NCI-H1694 (cell line): ENCODE results near the gene LOXL4.

Experiments used
- DNase-seq: peaks from one replicate; lab custom pipeline; 2025; lab: John Stamatoyannopoulos, UW

Gene LOXL4

GRCh38 chr10:98294270-98294627, 26.3 kb upstream of the LOXL4 start:
- DNase-seq, result no peak

GRCh38 chr10:98293550-98294269, 25.7 kb upstream of the LOXL4 start:
- DNase-seq, result peak; percentile 54

DNA sequence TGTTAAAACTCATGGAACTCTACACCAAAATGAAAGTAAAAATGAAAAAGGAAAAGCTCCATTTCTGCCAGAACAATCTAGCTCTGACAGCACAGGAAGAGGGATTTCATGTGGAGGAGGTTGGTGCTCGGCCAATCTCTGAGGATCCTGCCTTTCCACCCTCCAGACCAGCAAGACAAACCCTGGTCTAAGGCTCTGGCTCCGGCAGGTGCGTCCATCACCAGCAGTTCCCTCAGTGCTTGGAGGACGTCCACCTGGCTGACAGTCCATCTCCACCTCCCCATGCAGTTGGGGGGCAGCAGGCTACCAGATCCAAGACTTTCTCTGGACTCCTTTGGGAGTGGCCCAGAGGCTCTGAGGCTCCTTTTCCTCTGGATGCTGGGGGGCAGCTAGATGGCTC, 25.0 kb upstream of the LOXL4 start:
- no peak for DNase-seq

DNA sequence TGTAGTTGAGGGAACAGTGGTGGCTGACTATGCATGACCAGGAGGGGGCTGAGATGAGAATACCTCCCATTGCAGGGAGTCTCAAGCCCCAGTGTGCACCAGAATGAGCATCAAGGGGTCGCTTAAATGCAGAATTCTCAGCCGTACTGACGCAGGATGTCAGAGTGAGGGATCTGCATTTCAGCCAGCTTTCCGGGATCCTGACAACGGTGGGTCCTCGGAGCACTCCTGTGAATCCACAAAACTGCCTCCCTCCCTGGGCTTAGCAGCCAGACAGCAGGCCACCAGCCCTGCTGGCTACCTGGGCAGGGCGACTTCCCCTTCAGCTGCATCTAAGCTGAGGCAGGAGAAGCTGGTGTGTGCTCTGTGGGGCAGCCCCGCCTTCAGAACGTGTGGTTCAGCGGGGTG, 21.8 kb upstream of the LOXL4 start:
- no peak for DNase-seq

DNA sequence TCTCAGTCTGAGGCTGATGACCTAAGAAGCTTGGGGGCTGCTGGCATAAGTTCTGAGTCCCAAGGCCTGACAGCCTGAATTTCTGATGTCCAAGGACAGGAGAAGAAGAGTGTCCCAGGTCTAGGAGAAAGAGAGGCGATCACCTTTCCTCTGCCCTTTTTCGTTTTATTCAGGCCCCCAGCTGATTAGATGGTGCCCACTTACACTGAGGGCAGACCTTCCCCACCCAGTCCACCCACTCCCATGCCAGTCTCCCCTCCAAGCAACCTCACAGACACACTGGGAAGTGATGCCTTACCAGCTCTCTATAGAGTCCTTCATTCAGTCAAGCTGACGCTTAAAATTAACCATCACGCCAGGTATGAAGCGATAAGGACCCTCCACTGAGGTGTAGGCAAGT, 19.3 kb upstream of the LOXL4 start:
- no peak for DNase-seq

DNA sequence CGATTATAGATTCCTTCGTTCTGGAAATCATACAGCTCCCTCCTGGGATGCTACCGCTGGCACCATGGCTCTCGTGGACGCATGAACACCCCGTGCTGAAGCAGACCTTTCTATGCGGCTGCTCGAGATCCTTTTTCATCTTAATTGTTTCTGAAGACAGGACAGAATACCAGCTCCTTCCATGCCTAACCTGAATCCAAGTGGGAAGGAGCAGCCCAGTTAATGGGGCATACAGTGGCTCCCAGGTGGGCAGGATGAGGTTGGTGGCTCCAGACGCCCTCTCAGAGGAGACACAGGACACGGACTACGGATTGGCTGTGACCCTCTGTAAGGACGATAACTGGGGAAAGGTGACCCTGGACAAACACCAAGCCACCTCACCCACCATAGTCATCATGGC, 18.4 kb upstream of the LOXL4 start:
- DNase-seq, result no peak

DNA sequence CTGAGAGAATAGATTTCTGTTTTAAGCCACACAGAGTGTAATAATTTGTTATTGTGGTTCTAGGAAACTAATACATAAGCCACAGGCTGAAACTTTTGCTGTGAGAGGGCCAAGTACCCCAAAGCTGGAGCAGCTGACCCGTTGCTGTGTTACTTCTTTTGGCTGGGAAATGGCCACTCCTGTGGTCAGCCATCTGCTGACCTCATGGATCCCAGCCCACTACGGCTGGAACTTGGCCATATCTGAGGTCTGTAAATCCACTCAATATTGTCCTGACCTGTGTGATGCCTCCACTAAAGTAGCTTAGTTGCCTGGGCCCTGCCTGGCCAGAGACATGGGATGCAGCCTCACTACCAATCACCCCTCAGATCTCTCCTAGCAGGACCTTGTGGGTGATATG, 17.4 kb upstream of the LOXL4 start:
- DNase-seq, result no peak

DNA sequence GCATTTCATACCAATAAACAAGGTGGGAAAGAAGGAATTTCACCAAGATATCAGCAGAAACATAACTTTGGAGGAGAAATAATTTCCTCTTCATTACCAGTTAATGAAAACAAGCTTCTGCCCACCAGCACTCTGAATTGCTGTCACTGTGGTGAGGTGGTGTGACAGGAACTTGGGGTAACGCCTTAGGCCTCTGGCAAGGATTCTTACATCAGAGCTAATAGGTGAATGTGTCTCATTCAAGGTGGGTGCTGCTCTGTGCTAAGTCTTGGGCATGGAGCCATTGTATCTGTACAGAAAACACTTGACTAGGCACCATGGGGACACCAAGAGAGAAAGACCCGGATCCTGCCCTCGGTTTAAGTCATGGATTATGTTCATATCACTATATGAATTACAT, 8.3 kb upstream of the LOXL4 start:
- DNase-seq, result no peak

- no peak for DNase-seq
Measured at GRCh38 chr10:98274562-98274961, 6.6 kb upstream of the LOXL4 start.

- no peak for DNase-seq
Measured at GRCh38 chr10:98273057-98273850, 5.3 kb upstream of the LOXL4 start.

DNA sequence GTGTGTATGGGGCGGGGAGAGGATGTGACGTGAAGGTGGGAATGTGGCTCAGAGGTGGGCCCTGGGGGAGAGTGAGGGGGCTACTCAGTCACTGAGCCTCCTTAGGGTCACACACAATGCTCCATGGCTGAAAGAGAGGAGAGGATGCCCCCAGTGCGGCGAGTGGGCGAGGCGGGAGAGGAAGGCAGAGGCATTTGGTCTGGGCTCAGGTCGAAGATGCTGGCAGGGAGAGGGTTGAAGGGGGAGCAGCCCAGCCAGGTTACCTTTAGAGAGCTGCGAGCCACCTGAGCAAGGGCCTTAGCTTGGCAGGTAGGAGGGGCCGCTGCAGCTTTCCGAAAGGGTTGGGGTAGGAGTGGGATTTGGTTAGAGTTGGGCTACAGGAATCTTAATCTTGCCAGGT, 4.7 kb upstream of the LOXL4 start:
- DNase-seq, result no peak

DNA sequence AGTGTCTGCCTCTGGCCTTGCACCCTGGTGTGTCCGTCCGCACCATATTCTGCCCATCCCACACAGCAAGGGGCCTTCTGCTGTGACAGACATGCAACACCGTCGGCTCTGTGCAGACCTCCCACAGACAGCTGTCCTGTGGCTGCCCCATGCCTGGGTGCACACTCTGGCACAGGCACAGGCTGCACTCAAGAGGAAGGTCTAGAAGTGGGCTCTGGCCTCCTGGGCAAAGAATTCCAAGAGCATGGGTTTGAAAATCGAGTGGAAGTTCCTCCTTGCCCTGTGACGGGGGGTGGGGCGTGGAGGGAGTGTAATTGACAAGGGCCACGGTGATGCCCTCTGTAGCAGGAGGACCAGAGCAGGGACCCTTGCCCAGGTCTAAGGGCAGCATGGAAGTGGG, 4.3 kb upstream of the LOXL4 start:
- no peak for DNase-seq

DNA sequence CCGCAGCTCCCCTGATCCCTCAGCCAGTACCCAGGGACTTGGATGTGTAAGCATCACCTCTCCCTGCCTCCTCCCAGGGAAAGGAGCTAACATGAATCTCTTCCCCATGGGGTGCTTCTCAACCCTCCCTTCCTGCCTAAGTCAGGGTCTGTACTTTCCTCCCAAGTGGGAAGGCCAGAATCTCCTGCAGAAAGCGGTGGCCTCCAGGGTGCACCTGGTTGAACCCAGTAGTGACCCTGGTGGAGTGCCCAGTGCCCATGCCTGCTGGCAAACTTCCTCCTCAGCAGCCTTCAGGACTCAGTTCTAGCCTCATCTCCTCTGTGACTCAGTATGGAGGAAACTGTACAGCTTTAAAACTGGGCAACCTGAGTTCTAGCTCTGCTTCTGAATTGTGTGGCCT, 2.8 kb upstream of the LOXL4 start:
- no peak for DNase-seq

DNA sequence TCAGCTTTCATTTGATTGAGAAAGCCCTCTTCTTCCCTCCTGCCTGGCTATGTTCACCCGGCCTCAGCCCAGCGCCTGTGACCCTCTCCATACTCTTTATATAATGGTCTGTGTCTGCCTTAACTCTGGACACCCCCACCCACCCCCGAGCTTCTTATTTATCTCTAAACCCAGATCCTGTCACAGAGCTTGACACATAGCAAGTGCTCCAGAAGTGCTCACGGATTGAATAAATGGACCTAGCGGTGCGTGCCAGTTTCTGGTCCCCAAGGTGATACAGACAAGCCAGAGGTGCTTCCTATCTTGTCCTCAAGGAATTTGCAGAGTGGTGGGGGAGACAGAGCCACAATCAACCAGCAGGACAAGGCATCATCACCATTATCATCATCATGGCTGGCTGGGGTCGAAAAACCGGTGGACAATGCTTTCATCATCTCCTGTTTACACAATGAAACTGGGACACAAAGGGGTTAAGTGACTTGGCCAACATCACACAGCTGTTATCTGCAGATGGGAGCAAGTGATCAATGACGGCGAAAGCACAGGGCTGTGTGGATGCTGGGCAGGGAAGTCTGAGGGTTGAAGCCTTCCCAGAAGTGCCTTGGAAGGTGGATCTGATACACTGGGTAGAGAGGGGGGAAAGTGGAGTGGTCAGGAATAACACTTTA, 2.2 kb upstream of the LOXL4 start:
- no peak for DNase-seq

- no peak for DNase-seq
Measured at GRCh38 chr10:98269435-98269912, 1.5 kb upstream of the LOXL4 start.

DNA sequence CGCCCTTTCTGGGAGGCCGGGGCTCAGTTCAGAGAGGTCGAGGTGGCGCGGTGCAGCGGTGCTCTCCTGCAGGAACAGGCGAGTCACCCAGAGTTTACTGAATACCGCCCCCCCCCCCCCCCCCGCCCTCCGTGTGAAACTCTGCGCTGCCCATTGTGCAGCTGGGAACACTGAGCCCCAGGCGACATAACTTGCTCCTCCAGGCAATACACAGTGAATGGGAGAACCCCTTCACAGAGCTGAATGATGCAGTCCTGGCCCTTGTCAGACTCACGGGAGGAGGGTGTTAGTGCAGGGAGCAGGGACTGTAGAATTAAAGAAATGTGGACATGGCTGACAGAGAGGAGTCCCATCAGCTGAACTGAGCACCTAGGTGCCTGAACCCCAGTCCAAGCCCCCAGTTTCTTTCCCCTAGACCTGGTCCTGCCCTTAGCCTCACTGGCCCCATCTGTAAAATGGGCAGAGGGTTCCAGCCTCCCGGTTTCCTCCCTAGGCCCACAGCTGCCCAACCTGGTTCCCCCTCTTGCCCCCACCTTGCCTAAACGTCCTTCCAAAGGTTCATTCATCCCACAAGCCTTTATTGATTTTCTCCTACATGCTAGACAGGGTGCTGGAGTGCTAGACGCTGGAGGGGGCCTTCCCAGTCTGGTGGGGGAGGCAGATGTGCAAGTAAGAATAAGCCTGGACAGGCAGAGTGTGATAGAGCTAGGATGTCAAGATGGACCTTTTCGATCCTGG, 869 bp upstream of the LOXL4 start:
- DNase-seq, result no peak

DNA sequence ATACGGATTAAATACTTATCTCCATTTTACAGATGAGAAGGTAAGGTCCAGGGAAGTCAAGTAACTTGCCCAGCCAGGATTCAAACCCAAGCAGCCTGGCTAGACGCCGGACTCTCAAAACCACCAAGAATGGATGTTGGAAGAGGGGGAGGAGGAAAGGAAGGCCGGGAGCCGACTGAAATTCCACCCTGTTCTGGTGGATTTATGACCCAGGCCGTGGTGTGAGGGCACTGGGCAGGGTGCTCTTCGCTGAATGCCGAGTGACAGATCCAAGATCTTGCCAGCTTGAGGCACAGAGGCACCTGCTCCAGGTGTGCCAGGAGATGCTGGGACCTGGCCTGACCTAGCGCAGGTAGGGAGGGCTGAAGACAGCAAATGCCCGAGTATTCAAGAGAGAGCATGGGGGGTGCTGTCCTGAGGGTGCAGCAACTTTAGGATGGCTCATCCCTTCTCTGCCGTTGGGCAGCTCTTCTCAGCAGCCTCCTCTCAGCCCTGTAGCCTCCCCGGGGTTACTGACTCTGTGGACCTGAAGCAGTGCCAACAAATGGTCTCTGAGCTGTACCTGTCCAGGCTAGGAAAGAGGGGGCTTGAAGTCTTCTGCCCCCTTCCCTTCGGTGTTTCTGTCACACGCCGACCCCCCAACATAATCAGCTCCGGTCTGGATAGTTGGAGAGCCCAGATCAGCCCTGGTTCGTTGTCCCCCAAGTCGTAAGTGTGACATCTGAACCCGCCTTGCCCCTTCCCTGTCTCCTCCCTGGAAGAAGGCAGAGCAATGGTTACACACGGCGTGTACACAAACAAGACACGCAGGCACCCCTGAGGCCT, 713 bp downstream of the LOXL4 start:
- DNase-seq, result no peak

- DNase-seq, result no peak
Measured at GRCh38 chr10:98266647-98267046, 1.3 kb downstream of the LOXL4 start.

- no peak for DNase-seq
Measured at GRCh38 chr10:98265403-98266378, 2.3 kb downstream of the LOXL4 start.

DNA sequence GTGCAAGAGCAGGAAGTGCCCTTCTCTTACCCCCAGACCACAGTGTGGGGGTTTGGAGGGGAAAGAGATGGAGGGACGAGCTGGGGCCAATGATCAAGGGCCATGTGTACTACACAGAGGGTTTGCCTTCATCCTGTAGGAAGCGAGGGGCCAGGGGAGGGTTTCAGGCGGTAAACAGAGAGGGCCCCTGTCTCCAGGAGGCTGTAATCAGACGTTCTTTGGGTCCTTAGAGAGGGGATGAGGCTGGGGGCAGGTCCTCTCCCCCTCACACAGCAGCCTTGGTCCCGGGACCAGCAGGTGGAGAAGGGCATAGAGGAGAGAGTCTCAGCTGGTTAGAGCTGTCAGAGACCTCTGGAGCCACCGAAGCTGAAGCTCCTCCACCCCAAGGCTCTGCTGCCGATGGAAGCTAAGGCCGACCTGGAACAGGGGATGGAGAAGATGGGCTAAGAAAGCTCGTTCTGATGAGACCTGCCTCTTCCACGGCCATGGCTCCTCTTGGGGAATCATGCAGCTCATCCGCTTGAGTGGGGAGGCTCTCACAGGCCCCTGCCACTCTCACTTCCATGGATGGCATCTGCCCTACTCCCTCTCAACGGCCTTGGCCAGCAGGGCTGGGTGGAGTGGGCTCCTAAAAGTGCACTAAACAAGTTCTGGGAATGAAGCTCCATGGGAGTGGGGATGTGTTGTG, 3.5 kb downstream of the LOXL4 start:
- no peak for DNase-seq
